HepG2 (cell line): ENCODE results near the gene VWA3A. TPM values are rescaled to one million over a fixed set of nuclear protein-coding genes. Genes with fewer than 3 reads are reported as not detected.
A peak's percentile ranks its signal among the peaks of the same experiment; 100 is the strongest.

Source experiments
- BHLHE40 ChIP-seq: IDR thresholded peaks from 2 replicates; pipeline ENCODE4 v1.6.1; 2011; ENCODE audit warnings: low read length, improper control_type of control experiment
- BORCS8-MEF2B ChIP-seq: sonication (generic); formaldehyde crosslinking; IDR thresholded peaks from 2 replicates; pipeline ENCODE4 v1.8.0; 2022; ENCODE audit warnings: mild to moderate bottlenecking, missing genetic modification reagents
- HNRNPLL ChIP-seq: fragments of 200-400 bp; formaldehyde crosslinking; IDR thresholded peaks from 2 replicates; pipeline ENCODE4 v1.6.1; 2017; ENCODE audit warnings: mild to moderate bottlenecking, low read depth, low read length; ENCODE audit not compliant: poor library complexity, severe bottlenecking
- HOXA9 ChIP-seq: sonication (generic); formaldehyde crosslinking; IDR thresholded peaks from 2 replicates; pipeline ENCODE4 v1.8.1; 2022; ENCODE audit warnings: missing genetic modification reagents, mild to moderate bottlenecking, moderate library complexity, borderline replicate concordance
- IKZF5 ChIP-seq: IDR thresholded peaks from 2 replicates; pipeline ENCODE4 v1.6.1; 2018; ENCODE audit warnings: missing genetic modification reagents, mild to moderate bottlenecking, missing compliant biosample characterization
- IRX3 ChIP-seq: sonication (generic); formaldehyde crosslinking; IDR thresholded peaks from 2 replicates; pipeline ENCODE4 v1.8.1; 2023; ENCODE audit warnings: mild to moderate bottlenecking, low read depth, missing genetic modification reagents, borderline replicate concordance
- NFRKB ChIP-seq: fragments of 450-650 bp; IDR thresholded peaks from 2 replicates; pipeline ENCODE4 v1.6.1; 2017
- RFX3 ChIP-seq: IDR thresholded peaks from 2 replicates; pipeline ENCODE4 v1.6.1; 2016; ENCODE audit warnings: missing biosample characterization, missing genetic modification reagents
- RORA ChIP-seq: sonication (generic); formaldehyde crosslinking; IDR thresholded peaks from 2 replicates; pipeline ENCODE4 v1.5.0; 2020; ENCODE audit warnings: mild to moderate bottlenecking, missing genetic modification reagents, moderate library complexity
- TAF15 ChIP-seq: fragments of 200-400 bp; formaldehyde crosslinking; IDR thresholded peaks from one replicate; pipeline ENCODE4 v1.6.1; 2018; ENCODE audit warnings: mild to moderate bottlenecking, low read depth, low read length; ENCODE audit not compliant: poor library complexity, severe bottlenecking
- TARDBP ChIP-seq: sonication (generic); formaldehyde crosslinking; IDR thresholded peaks from 2 replicates; pipeline ENCODE4 v1.8.0; 2022; ENCODE audit warnings: mild to moderate bottlenecking, missing genetic modification reagents
- ZBTB46 ChIP-seq: sonication (generic); formaldehyde crosslinking; IDR thresholded peaks from 2 replicates; pipeline ENCODE4 v1.4.0; 2020; ENCODE audit warnings: mild to moderate bottlenecking, missing genetic modification reagents, borderline replicate concordance
- ZC3H13 ChIP-seq: sonication (generic); formaldehyde crosslinking; IDR thresholded peaks from 2 replicates; pipeline ENCODE4 v1.8.1; 2023; ENCODE audit warnings: mild to moderate bottlenecking, missing genetic modification reagents, moderate library complexity
- ZNF225 ChIP-seq: sonication (generic); formaldehyde crosslinking; IDR thresholded peaks from 2 replicates; pipeline ENCODE4 v1.4.0; 2020; ENCODE audit warnings: mild to moderate bottlenecking, missing genetic modification reagents
- ZNF678 ChIP-seq: sonication (generic); formaldehyde crosslinking; IDR thresholded peaks from 2 replicates; pipeline ENCODE4 v1.4.0; 2020; ENCODE audit warnings: mild to moderate bottlenecking, missing genetic modification reagents
- ZSCAN22 ChIP-seq: sonication (generic); formaldehyde crosslinking; IDR thresholded peaks from 2 replicates; pipeline ENCODE4 v1.4.0; 2020; ENCODE audit warnings: mild to moderate bottlenecking, missing genetic modification reagents
- polyA plus RNA-seq, 8 experiments: library from polyadenylated mRNA; depleted of rRNA in 3 of 8; stranded (reverse) in 7 of 8; unstranded in 1 of 8; fragments of >200 nt; fragmentation: Illumina TruSeq in 4 of 8; extraction: Trizol in 4 of 8; gene quantifications; 2 replicates each; pipeline versions ENCODE4 v1.2.1 to v1.2.3, GENCODE V29; 2011 to 2016; ENCODE audit warnings: low read depth in 4 of 8, missing spikeins in 1 of 8, mixed read lengths in 1 of 8; ENCODE audit not compliant: insufficient read depth in 1 of 8
- total RNA-seq, 5 experiments: library from RNA; depleted of rRNA; stranded (reverse); fragments of >200 nt; fragmentation: Illumina TruSeq; extraction: Trizol; gene quantifications; 2 replicates each; pipeline ENCODE4 v1.2.3, GENCODE V29; 2016; ENCODE audit warnings: low read depth in 1 of 5
- TF ChIP-seq, protein P1 (sequence below): sonication (generic); formaldehyde crosslinking; IDR thresholded peaks from 2 replicates; pipeline ENCODE4 v1.4.0; 2020; ENCODE audit warnings: missing genetic modification reagents; ENCODE audit errors: not compliant biosample characterization
- TF ChIP-seq, protein P2 (sequence below): IDR thresholded peaks from 2 replicates; pipeline ENCODE4 v1.6.1; 2012; ENCODE audit warnings: low read depth, low read length, improper control_type of control experiment
- TF ChIP-seq, protein P3 (sequence below): conservative IDR thresholded peaks from 2 replicates; pipeline ENCODE4 v1.6.1; 2018; ENCODE audit warnings: missing genetic modification reagents
- TF ChIP-seq, protein P4 (sequence below): sonication (generic); formaldehyde crosslinking; IDR thresholded peaks from 2 replicates; pipeline ENCODE4 v1.4.0; 2020; ENCODE audit warnings: missing genetic modification reagents

Gene VWA3A
- total and polyA plus RNA-seq, 2 of the 13 experiments (the other 11 are each of a cell fraction or from before 2014, with no cell fraction given), result 0.03 to 0.07 TPM

DNA sequence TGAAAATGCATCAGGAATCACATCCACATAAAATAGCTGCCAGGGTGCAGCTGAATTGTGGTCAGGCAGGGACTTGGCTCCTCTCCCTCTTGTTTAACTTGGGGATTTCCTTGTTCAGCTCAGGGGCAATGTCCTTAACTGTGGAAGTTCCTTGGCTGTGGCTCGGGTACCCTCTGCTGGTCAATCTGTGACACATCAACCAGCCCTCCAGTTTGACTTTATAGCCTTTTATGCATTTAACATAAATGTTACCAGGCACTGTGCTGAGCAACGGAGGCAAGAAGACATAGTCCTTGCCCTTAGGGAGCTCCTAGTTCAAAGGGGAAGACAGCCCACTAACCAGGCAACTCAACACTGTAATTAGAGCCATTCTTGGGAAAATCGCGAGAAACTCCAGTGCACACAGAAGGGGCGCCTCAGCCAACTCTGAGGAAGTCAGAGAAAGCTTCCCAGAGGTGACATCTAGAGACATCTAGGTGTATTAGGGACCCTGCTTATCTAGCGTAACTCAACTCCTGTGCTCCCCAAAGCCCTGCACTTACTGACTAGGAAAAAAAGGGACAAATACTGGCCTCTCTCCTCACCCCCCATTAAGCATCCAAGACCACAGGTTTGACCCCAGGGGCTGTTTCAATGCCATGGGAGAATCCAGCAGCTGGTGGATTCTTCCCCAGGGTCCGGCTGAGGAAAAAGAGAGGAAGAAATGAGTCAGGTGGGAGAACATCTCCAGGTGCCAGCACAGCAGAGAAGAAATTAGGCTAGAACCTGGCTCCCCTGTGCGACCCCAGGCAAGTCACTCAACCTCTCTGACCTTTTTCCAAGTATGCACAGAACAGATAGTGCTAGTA, 96.5 kb downstream of the VWA3A start (continued):
- TF ChIP-seq, protein P1, sequence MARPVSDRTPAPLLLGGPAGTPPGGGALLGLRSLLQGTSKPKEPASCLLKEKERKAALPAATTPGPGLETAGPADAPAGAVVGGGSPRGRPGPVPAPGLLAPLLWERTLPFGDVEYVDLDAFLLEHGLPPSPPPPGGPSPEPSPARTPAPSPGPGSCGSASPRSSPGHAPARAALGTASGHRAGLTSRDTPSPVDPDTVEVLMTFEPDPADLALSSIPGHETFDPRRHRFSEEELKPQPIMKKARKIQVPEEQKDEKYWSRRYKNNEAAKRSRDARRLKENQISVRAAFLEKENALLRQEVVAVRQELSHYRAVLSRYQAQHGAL (CRISPR knock-in tag), result no peak
- TF ChIP-seq IKZF5 (CRISPR knock-in tag), result peak; percentile 64; the same call in 1 of the 2 replicates
- no peak for TF ChIP-seq ZBTB46 (CRISPR knock-in tag)
- no peak for TF ChIP-seq HOXA9 (CRISPR knock-in tag)
- TF ChIP-seq, protein P2, sequence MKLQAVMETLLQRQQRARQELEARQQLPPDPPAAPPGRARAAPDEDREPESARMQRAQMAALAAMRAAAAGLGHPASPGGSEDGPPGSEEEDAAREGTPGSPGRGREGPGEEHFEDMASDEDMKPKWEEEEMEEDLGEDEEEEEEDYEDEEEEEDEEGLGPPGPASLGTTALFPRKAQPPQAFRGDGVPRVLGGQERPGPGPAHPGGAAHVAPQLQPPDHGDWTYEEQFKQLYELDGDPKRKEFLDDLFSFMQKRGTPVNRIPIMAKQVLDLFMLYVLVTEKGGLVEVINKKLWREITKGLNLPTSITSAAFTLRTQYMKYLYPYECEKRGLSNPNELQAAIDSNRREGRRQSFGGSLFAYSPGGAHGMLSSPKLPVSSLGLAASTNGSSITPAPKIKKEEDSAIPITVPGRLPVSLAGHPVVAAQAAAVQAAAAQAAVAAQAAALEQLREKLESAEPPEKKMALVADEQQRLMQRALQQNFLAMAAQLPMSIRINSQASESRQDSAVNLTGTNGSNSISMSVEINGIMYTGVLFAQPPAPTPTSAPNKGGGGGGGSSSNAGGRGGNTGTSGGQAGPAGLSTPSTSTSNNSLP, result peak; percentile 97
- TF ChIP-seq, protein P3, sequence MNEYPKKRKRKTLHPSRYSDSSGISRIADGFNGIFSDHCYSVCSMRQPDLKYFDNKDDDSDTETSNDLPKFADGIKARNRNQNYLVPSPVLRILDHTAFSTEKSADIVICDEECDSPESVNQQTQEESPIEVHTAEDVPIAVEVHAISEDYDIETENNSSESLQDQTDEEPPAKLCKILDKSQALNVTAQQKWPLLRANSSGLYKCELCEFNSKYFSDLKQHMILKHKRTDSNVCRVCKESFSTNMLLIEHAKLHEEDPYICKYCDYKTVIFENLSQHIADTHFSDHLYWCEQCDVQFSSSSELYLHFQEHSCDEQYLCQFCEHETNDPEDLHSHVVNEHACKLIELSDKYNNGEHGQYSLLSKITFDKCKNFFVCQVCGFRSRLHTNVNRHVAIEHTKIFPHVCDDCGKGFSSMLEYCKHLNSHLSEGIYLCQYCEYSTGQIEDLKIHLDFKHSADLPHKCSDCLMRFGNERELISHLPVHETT, result no peak
- TF ChIP-seq TARDBP (CRISPR knock-in tag), result no peak
- no peak for TF ChIP-seq HNRNPLL
- 0 out of 2 replicates have a peak, but pooled peaks have one; percentile 13 for TF ChIP-seq ZSCAN22 (CRISPR knock-in tag)
- TF ChIP-seq TAF15, result no peak
- no peak for TF ChIP-seq ZC3H13
- no peak for TF ChIP-seq NFRKB
- TF ChIP-seq BORCS8-MEF2B (CRISPR knock-in tag), result peak; percentile 26; the same call in 1 of the 2 replicates
- TF ChIP-seq, protein P4, sequence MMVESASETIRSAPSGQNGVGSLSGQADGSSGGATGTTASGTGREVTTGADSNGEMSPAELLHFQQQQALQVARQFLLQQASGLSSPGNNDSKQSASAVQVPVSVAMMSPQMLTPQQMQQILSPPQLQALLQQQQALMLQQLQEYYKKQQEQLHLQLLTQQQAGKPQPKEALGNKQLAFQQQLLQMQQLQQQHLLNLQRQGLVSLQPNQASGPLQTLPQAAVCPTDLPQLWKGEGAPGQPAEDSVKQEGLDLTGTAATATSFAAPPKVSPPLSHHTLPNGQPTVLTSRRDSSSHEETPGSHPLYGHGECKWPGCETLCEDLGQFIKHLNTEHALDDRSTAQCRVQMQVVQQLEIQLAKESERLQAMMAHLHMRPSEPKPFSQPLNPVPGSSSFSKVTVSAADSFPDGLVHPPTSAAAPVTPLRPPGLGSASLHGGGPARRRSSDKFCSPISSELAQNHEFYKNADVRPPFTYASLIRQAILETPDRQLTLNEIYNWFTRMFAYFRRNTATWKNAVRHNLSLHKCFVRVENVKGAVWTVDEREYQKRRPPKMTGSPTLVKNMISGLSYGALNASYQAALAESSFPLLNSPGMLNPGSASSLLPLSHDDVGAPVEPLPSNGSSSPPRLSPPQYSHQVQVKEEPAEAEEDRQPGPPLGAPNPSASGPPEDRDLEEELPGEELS, result peak; percentile 37; the same call in 1 of the 2 replicates
- TF ChIP-seq ZNF225 (CRISPR knock-in tag), result no peak
- TF ChIP-seq RFX3 (CRISPR knock-in tag), result no peak
- TF ChIP-seq BHLHE40, result 0 out of 2 replicates have a peak, but pooled peaks have one; percentile 23
- no peak for TF ChIP-seq IRX3
- TF ChIP-seq ZNF678, result no peak
- no peak for TF ChIP-seq RORA (CRISPR knock-in tag)
